Liver (tissue), 9 donors: Measurements from ENCODE around the gene CDH4. TPM values are rescaled to one million over a fixed set of nuclear protein-coding genes. Genes with fewer than 3 reads are reported as not detected.

Experiments
- DNase-seq: peaks from one replicate; pipeline ENCODE4 v3.0.0-alpha.2; 2017; ENCODE audit warnings: low spot score
- H3K27ac ChIP-seq, 2 donors: one replicate each; pipeline ENCODE4 v1.7.0; 2013; ENCODE audit warnings: inconsistent platforms in 2 of 2, low read length in 2 of 2, control low read depth in 1 of 2, low read depth in 1 of 2, mild to moderate bottlenecking in 1 of 2
- H3K27me3 ChIP-seq, 4 donors: one replicate each; pipeline versions ENCODE4 v1.6.1 to v1.7.0; 2013; ENCODE audit warnings: low read length in 3 of 4, inconsistent platforms in 1 of 4, mild to moderate bottlenecking in 1 of 4, moderate library complexity in 1 of 4; ENCODE audit not compliant: control insufficient read depth in 4 of 4, insufficient read depth in 4 of 4
- H3K36me3 ChIP-seq, 4 donors: one replicate each; pipeline versions ENCODE4 v1.6.1 to v1.7.0; 2013; ENCODE audit warnings: low read length in 3 of 4, mild to moderate bottlenecking in 3 of 4, low read depth in 1 of 4, moderate library complexity in 1 of 4; ENCODE audit not compliant: control insufficient read depth in 4 of 4, insufficient read depth in 3 of 4
- H3K4me1 ChIP-seq, 4 donors: one replicate each; pipeline versions ENCODE4 v1.6.1 to v1.7.0; 2013; ENCODE audit warnings: low read length in 3 of 4, mild to moderate bottlenecking in 3 of 4, moderate library complexity in 1 of 4; ENCODE audit not compliant: control insufficient read depth in 4 of 4, insufficient read depth in 4 of 4
- H3K4me3 ChIP-seq, 3 donors: one replicate each; pipeline versions ENCODE4 v1.6.1 to v1.7.0; 2013; ENCODE audit warnings: low read length in 3 of 3, control low read depth in 1 of 3, low read depth in 1 of 3, mild to moderate bottlenecking in 1 of 3
- H3K9ac ChIP-seq, 2 donors: one replicate each; pipeline ENCODE4 v1.7.0; 2013; ENCODE audit warnings: low read length in 2 of 2, mild to moderate bottlenecking in 2 of 2, moderate library complexity in 2 of 2, control low read depth in 1 of 2, low read depth in 1 of 2
- H3K9me3 ChIP-seq, 4 donors: one replicate each; pipeline versions ENCODE4 v1.6.1 to v1.7.0; 2013; ENCODE audit warnings: low read length in 3 of 4; ENCODE audit not compliant: control insufficient read depth in 4 of 4
- EGR1 ChIP-seq, 2 donors: IDR thresholded peaks; 2 replicates each; pipeline ENCODE4 v1.6.1; 2016 to 2018; ENCODE audit warnings: antibody characterized with exemption in 2 of 2, low read depth in 2 of 2
- FOXA1 ChIP-seq: IDR thresholded peaks from 2 replicates; pipeline ENCODE4 v1.6.1; 2016; ENCODE audit warnings: antibody characterized with exemption
- FOXA2 ChIP-seq: IDR thresholded peaks from 2 replicates; pipeline ENCODE4 v1.6.1; 2016; ENCODE audit warnings: antibody characterized with exemption
- GABPA ChIP-seq, 2 donors: IDR thresholded peaks in 1 of 2; conservative IDR thresholded peaks in 1 of 2; 2 replicates each; pipeline ENCODE4 v1.6.1; 2016; ENCODE audit warnings: antibody characterized with exemption in 2 of 2, mild to moderate bottlenecking in 1 of 2, moderate library complexity in 1 of 2
- HNF4A ChIP-seq, 2 donors: conservative IDR thresholded peaks; 2 replicates each; pipeline ENCODE4 v1.6.1; 2016; ENCODE audit warnings: antibody characterized with exemption in 2 of 2, mild to moderate bottlenecking in 2 of 2
- HNF4G ChIP-seq: IDR thresholded peaks from 2 replicates; pipeline ENCODE4 v1.6.1; 2016; ENCODE audit warnings: antibody characterized with exemption
- JUND ChIP-seq, 2 donors: IDR thresholded peaks; 2 replicates each; pipeline ENCODE4 v1.6.1; 2016; ENCODE audit warnings: antibody characterized with exemption in 2 of 2
- NR2F2 ChIP-seq: IDR thresholded peaks from 2 replicates; pipeline ENCODE4 v1.6.1; 2016; ENCODE audit warnings: antibody characterized with exemption
- RAD21 ChIP-seq, 2 donors: IDR thresholded peaks; 2 replicates each; pipeline ENCODE4 v1.6.1; 2016; ENCODE audit warnings: antibody characterized with exemption in 2 of 2, mild to moderate bottlenecking in 2 of 2
- RXRA ChIP-seq, 2 donors: IDR thresholded peaks; 2 replicates each; pipeline ENCODE4 v1.6.1; 2017 to 2018; ENCODE audit warnings: antibody characterized with exemption in 2 of 2, mild to moderate bottlenecking in 1 of 2
- SP1 ChIP-seq: IDR thresholded peaks from 2 replicates; pipeline ENCODE4 v1.6.1; 2018; ENCODE audit warnings: antibody characterized with exemption, mild to moderate bottlenecking
- TAF1 ChIP-seq: conservative IDR thresholded peaks from 2 replicates; pipeline ENCODE4 v1.6.1; 2016; ENCODE audit warnings: antibody characterized with exemption, mild to moderate bottlenecking
- YY1 ChIP-seq: IDR thresholded peaks from 2 replicates; pipeline ENCODE4 v1.6.1; 2016; ENCODE audit warnings: antibody characterized with exemption, mild to moderate bottlenecking
- ZBTB33 ChIP-seq: IDR thresholded peaks from 2 replicates; pipeline ENCODE4 v1.6.1; 2016; ENCODE audit warnings: antibody characterized with exemption
- WGBS: extraction: QIAGEN DNeasy Blood & Tissue Kit; methylation state at CpG from one replicate; pipeline ENCODE4 v1.1.7; 2013; 5-methylcytosine and 5-hydroxymethylcytosine counted together
- polyA plus RNA-seq, 2 donors: library from polyadenylated mRNA; stranded (reverse) in 1 of 2; unstranded in 1 of 2; fragments of 200-250 nt in 1 of 2; fragments of >200 nt in 1 of 2; fragmentation: Nextera tagmentation in 1 of 2; extraction: Ambion mirVana in 1 of 2; gene quantifications; one replicate each; pipeline versions ENCODE4 v1.2.1 to v1.2.3, GENCODE V29; 2013 to 2015
- total RNA-seq, 2 donors: library from RNA; depleted of rRNA; stranded (reverse); fragments of >200 nt; gene quantifications; one replicate each; pipeline ENCODE4 v1.2.3, GENCODE V29; 2014
- TF ChIP-seq, protein P1 (sequence below): fragments of 150-350 bp; IDR thresholded peaks from 2 replicates; pipeline ENCODE4 v1.5.1; 2017; ENCODE audit warnings: improper control_type of control experiment, low read depth, low read length; ENCODE audit not compliant: missing input control
- TF ChIP-seq, protein P2 (sequence below): IDR thresholded peaks from 2 replicates; pipeline ENCODE4 v1.6.1; 2016; ENCODE audit warnings: antibody characterized with exemption, mild to moderate bottlenecking
- donor health status: healthy.
- donor health status: healthy.
- donor health status: healthy.
- donor health status: healthy.
- donor health status: healthy.

CDH4 gene
- total and polyA plus RNA-seq, 4 donors: 0.03 to 0.25 (median 0.19) TPM; not detected in 1

GRCh38 chr20:61483336-61484067 lies 231.4 kb downstream of the CDH4 start:
- Histone ChIP-seq H3K4me3 (no peak overlapping the region), H3K36me3 (no peaks in the 10 kb centered on the region), H3K9me3 (no peaks in the 10 kb centered on the region), H3K9ac (no peak overlapping the region), H3K27me3 (no peaks in the 10 kb centered on the region), H3K27ac (no peak overlapping the region), H3K4me1 (no peaks in the 10 kb centered on the region)
- TF ChIP-seq FOXA1 (no peak), ZBTB33 (no peak), RXRA (IDR thresholded peaks at IDR 0.05) (no peak), EGR1 (IDR thresholded peaks at IDR 0.05; ENCODE audit: low read depth in 2 of 2) (no peak), JUND (IDR thresholded peaks at IDR 0.05) (no peak), NR2F2 (no peak)
- WGBS: 74% methylated on average over 16 of the region's 16 CpGs
- no peak for DNase-seq

- no peak for TF ChIP-seq RAD21 (IDR thresholded peaks at IDR 0.05)
- TF ChIP-seq NR2F2: no peak
- no peak for TF ChIP-seq HNF4G
- H3K27ac ChIP-seq: no peak overlapping the region
- no peaks in the 10 kb centered on the region for H3K27me3 ChIP-seq
- WGBS: 84% methylated on average over 6 of the region's 6 CpGs
- no peaks in the 10 kb centered on the region for H3K4me1 ChIP-seq
- H3K36me3 ChIP-seq: no peaks in the 10 kb centered on the region
- DNase-seq: no peak
- no peak overlapping the region for H3K4me3 ChIP-seq
- no peak overlapping the region for H3K9ac ChIP-seq
- no peaks in the 10 kb centered on the region for H3K9me3 ChIP-seq
Observed at GRCh38 chr20:61486198-61486597, 234.1 kb downstream of the CDH4 start.

DNA sequence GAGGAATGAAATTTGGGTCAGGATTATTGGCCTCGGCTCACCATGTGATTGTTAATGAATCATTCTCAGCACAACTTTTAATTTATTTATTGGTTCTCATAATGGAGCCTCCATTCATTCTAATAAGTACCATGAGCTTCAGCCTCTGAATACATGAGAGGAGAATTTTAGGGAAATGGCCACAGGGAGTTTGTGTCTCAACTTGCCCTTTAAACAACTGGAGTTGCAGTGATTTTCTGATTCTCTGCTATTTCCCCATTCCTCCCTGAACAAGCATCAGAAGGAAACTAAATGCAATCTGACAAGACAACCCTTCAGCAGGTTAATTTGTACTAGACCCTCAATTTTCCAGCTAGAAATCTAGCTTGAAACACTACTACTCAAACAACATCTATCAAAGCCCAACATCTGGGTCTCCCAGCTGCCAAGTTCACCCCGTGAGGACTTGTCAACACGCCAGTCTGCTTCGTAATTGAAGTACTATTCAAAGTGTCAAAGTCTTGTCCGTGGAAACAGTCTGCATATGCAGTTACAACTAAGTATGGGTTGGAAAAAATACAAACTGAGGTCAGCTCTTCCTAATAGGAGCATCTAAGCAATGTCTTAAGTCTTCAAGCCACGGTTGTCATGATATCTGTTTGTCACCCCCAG lies 235.4 kb downstream of the CDH4 start:
- DNase-seq: no peak
- WGBS: 62% methylated on average over 6 of the region's 6 CpGs
- no peaks in the 10 kb centered on the region for H3K36me3 ChIP-seq
- no peak overlapping the region for H3K9ac ChIP-seq
- no peaks in the 10 kb centered on the region for H3K27me3 ChIP-seq
- H3K9me3 ChIP-seq: peaks cover 0 to 3% (median 1%) of the 10 kb centered on the region in 4 donors
- no peak overlapping the region for H3K4me3 ChIP-seq
- no peaks in the 10 kb centered on the region for H3K4me1 ChIP-seq
- H3K27ac ChIP-seq: no peak overlapping the region
- no peak for TF ChIP-seq EGR1 (IDR thresholded peaks at IDR 0.05; ENCODE audit: low read depth in 2 of 2)
- TF ChIP-seq YY1: no peak
- TF ChIP-seq, protein P1, sequence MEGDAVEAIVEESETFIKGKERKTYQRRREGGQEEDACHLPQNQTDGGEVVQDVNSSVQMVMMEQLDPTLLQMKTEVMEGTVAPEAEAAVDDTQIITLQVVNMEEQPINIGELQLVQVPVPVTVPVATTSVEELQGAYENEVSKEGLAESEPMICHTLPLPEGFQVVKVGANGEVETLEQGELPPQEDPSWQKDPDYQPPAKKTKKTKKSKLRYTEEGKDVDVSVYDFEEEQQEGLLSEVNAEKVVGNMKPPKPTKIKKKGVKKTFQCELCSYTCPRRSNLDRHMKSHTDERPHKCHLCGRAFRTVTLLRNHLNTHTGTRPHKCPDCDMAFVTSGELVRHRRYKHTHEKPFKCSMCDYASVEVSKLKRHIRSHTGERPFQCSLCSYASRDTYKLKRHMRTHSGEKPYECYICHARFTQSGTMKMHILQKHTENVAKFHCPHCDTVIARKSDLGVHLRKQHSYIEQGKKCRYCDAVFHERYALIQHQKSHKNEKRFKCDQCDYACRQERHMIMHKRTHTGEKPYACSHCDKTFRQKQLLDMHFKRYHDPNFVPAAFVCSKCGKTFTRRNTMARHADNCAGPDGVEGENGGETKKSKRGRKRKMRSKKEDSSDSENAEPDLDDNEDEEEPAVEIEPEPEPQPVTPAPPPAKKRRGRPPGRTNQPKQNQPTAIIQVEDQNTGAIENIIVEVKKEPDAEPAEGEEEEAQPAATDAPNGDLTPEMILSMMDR: no peak
- TF ChIP-seq NR2F2: no peak
- TF ChIP-seq GABPA (IDR thresholded peaks at IDR 0.05 in 1 of 2, conservative IDR thresholded peaks at IDR 0.05 in 1 of 2): no peak
- TF ChIP-seq FOXA2: no peak
- no peak for TF ChIP-seq TAF1
- no peak for TF ChIP-seq RXRA (IDR thresholded peaks at IDR 0.05)
- no peak for TF ChIP-seq SP1
- TF ChIP-seq FOXA1: no peak
- TF ChIP-seq, protein P2, sequence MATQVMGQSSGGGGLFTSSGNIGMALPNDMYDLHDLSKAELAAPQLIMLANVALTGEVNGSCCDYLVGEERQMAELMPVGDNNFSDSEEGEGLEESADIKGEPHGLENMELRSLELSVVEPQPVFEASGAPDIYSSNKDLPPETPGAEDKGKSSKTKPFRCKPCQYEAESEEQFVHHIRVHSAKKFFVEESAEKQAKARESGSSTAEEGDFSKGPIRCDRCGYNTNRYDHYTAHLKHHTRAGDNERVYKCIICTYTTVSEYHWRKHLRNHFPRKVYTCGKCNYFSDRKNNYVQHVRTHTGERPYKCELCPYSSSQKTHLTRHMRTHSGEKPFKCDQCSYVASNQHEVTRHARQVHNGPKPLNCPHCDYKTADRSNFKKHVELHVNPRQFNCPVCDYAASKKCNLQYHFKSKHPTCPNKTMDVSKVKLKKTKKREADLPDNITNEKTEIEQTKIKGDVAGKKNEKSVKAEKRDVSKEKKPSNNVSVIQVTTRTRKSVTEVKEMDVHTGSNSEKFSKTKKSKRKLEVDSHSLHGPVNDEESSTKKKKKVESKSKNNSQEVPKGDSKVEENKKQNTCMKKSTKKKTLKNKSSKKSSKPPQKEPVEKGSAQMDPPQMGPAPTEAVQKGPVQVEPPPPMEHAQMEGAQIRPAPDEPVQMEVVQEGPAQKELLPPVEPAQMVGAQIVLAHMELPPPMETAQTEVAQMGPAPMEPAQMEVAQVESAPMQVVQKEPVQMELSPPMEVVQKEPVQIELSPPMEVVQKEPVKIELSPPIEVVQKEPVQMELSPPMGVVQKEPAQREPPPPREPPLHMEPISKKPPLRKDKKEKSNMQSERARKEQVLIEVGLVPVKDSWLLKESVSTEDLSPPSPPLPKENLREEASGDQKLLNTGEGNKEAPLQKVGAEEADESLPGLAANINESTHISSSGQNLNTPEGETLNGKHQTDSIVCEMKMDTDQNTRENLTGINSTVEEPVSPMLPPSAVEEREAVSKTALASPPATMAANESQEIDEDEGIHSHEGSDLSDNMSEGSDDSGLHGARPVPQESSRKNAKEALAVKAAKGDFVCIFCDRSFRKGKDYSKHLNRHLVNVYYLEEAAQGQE: no peak
- no peak for TF ChIP-seq RAD21 (IDR thresholded peaks at IDR 0.05)
- TF ChIP-seq JUND (IDR thresholded peaks at IDR 0.05): no peak
- TF ChIP-seq HNF4G: no peak
- no peak for TF ChIP-seq HNF4A (conservative IDR thresholded peaks at IDR 0.05)
- TF ChIP-seq ZBTB33: no peak
